SK-N-MC (cell line): ENCODE results near the gene BTN3A1.
"Not testable (repeated sequence)": the region's sequence is repeated elsewhere in the genome, so short reads cannot be mapped to it uniquely, and the experiment has no call there.

Source experiments
- DNase-seq: peaks from one replicate; pipeline ENCODE4 v3.0.0-alpha.2; 2011; ENCODE audit warnings: low read depth, low spot score
- H3K27ac ChIP-seq: fragments of 200-600 bp; sonication (generic); 2 replicates; pipeline ENCODE4 v1.5.1; 2016; ENCODE audit warnings: mixed run types
- H3K36me3 ChIP-seq: fragments of 200-600 bp; sonication (generic); 2 replicates; pipeline ENCODE4 v1.6.1; 2017; ENCODE audit warnings: antibody characterized with exemption, low read length, mixed read lengths; ENCODE audit not compliant: insufficient read depth
- H3K4me3 ChIP-seq: fragments of 200-600 bp; sonication (generic); 2 replicates; pipeline ENCODE4 v1.5.1; 2016
- H3K9ac ChIP-seq: fragments of 200-600 bp; sonication (generic); 2 replicates; pipeline ENCODE4 v1.8.0; 2017; ENCODE audit warnings: mixed run types, mixed read lengths; ENCODE audit not compliant: insufficient read length
- H3K9me3 ChIP-seq: fragments of 200-600 bp; sonication (generic); 2 replicates; pipeline ENCODE4 v1.6.1; 2017; ENCODE audit warnings: low read depth, mild to moderate bottlenecking, antibody characterized with exemption, low read length, moderate library complexity, mixed read lengths
- EZH2 ChIP-seq: fragments of 200-600 bp; sonication (generic); IDR thresholded peaks from one replicate; pipeline ENCODE4 v1.6.1; 2017; ENCODE audit warnings: antibody characterized with exemption
- FOXP2 ChIP-seq: optimal IDR thresholded peaks from 2 replicates; pipeline ENCODE3; 2011; ENCODE audit warnings: mild to moderate bottlenecking, moderate library complexity; ENCODE audit not compliant: insufficient read depth; ENCODE audit errors: extremely low read length, control extremely low read depth
- POLR2AphosphoS5 ChIP-seq: IDR thresholded peaks from 2 replicates; pipeline ENCODE4 v1.6.1; 2012; ENCODE audit warnings: mild to moderate bottlenecking, low read depth, low read length, borderline replicate concordance

Gene BTN3A1

GRCh38 chr6:26415036-26415614 is 13.1 kb downstream of the BTN3A1 start:
- Histone ChIP-seq H3K9ac (no peak overlapping the region), H3K9me3 (no peaks in the 10 kb centered on the region; the same call in 1 of the 2 replicates), H3K27ac (no peak overlapping the region), H3K4me3 (no peak overlapping the region), H3K36me3 (peaks cover 4% of the 10 kb centered on the region; the same call in 1 of the 2 replicates)
- no peak for DNase-seq
- TF ChIP-seq POLR2AphosphoS5 (no peak), EZH2 (no peak), FOXP2 (no peak)

GRCh38 chr6:26415791-26416190 is 13.7 kb downstream of the BTN3A1 start:
- H3K36me3 ChIP-seq: peaks cover 2% of the 10 kb centered on the region; the same call in 1 of the 2 replicates
- H3K4me3 ChIP-seq: no peak overlapping the region
- H3K9me3 ChIP-seq: no peaks in the 10 kb centered on the region; the same call in 1 of the 2 replicates
- H3K27ac ChIP-seq: no peak overlapping the region
- no peak overlapping the region for H3K9ac ChIP-seq
- DNase-seq: no peak
- TF ChIP-seq FOXP2 (no peak), POLR2AphosphoS5 (no peak)

DNA sequence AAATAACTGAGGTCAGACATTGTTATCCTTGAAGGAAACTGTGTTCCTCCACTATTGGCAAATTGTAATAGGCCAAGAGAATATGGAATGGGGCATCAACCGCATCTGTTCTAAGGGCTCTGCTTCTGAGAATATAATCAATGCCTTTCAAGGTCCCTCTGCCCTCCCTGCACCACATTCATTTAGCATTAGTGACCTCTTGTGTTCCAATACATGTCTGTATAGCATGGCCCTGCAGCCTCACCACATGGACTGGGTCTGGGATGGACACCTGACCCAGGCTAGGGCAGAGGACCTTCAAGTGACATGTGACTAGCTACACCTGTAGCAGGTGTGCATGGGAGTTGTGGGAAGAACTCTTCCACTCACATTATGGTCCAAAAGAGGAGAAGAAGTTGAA is 14.2 kb downstream of the BTN3A1 start:
- H3K9me3 ChIP-seq: no peaks in the 10 kb centered on the region; the same call in 1 of the 2 replicates
- H3K27ac ChIP-seq: no peak overlapping the region
- H3K36me3 ChIP-seq: peaks cover 2% of the 10 kb centered on the region; the same call in 1 of the 2 replicates
- TF ChIP-seq EZH2 (no peak), POLR2AphosphoS5 (no peak), FOXP2 (no peak)
- H3K4me3 ChIP-seq: no peak overlapping the region
- no peak for DNase-seq
- no peak overlapping the region for H3K9ac ChIP-seq

GRCh38 chr6:26418077-26418476 is 16.0 kb downstream of the BTN3A1 start:
- not testable (repeated sequence) for H3K36me3 ChIP-seq, H3K27ac ChIP-seq, H3K4me3 ChIP-seq, H3K9me3 ChIP-seq, DNase-seq, H3K9ac ChIP-seq

- not testable (repeated sequence) for H3K27ac ChIP-seq, DNase-seq, H3K9me3 ChIP-seq, H3K4me3 ChIP-seq, H3K9ac ChIP-seq, H3K36me3 ChIP-seq
These were observed 16.7 kb downstream of the BTN3A1 start for GRCh38 chr6:26418795-26419194.

DNA sequence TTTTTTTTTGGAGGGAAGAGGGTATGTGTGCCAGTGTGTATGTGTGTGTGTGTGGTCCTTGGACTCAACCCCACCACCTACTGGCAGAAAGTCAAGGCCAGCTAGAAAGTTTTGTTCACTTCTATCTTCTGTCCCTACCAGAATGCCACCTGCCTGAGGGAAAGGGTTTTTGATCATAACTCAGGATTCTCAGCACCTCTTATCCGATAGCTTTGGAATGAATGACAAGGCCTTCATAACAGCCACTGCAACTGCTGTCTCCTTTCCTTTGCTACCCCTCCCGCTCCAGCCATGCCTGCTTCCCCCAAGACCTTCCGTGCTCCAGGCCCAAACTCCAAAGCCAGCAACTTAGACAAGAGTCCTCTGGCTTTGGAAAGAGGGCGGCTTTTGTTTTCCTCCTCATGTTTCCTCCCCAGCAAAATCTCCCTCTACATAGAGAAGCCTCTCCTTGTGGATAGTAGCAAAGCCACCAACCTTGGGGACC is 18.7 kb downstream of the BTN3A1 start:
- no peak for DNase-seq
- Histone ChIP-seq H3K9ac (peak overlapping the region; percentile 82), H3K4me3 (peak overlapping the region; percentile 91), H3K9me3 (no peaks in the 10 kb centered on the region; the same call in 1 of the 2 replicates), H3K36me3 (no peaks in the 10 kb centered on the region), H3K27ac (peak overlapping the region; percentile 86)
- TF ChIP-seq FOXP2: no peak
- no peak for TF ChIP-seq EZH2
- no peak for TF ChIP-seq POLR2AphosphoS5

DNA sequence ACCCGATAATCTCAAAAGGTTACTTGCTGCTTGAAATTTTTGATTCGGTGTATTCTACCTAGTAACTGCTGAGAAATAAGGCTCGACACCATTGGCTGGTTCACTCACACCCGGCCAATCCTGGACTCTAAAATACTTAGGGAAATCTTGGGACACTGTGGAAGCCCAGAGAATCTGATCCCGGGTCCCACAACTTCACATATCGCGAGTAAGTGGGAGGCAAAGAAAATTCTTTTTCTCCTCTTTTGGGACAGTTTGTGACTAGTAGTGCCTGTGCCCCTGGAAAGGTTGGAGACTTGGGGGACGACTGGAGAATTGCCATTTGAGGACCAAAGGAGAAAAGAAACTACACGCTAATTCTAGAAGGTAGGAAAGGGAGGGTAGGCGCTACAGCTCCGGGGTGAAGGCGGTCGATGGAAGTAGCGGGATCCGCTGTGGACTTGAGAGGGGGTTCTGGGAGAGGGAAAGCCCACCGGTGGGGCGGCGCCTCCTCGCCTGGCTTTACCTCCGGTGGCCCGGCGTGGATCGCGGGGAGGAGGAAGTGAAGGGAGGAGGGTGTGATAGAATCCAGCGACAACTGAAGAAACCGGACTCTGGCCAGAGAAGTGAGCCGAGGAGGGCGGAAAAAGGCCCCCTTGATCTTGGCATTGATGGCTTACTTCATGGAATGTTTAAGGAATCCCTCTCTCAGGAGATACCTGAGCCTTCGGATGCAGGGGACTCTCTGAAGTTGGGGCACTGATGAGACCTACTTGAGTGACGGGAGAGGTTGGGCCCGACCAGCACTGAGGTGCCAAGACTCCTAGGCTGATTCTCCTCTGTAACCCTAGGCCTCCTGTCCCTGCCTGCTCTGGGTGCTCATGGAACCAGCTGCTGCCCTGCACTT is 19.4 kb downstream of the BTN3A1 start:
- H3K9me3 ChIP-seq: no peaks in the 10 kb centered on the region; the same call in 1 of the 2 replicates
- peak; percentile 85 for DNase-seq
- peak overlapping the region; percentile 86 for H3K27ac ChIP-seq
- no peak for TF ChIP-seq EZH2
- TF ChIP-seq POLR2AphosphoS5: peak; percentile 85
- peak overlapping the region; percentile 91 for H3K4me3 ChIP-seq
- peaks cover under 1% of the 10 kb centered on the region; the same call in 1 of the 2 replicates for H3K36me3 ChIP-seq
- H3K9ac ChIP-seq: peak overlapping the region; percentile 93

GRCh38 chr6:26422329-26422728 is 20.3 kb downstream of the BTN3A1 start:
- H3K27ac ChIP-seq: no peak overlapping the region
- no peaks in the 10 kb centered on the region; the same call in 1 of the 2 replicates for H3K9me3 ChIP-seq
- H3K9ac ChIP-seq: peak overlapping the region; percentile 93
- no peak for TF ChIP-seq EZH2
- no peak for TF ChIP-seq FOXP2
- no peak for TF ChIP-seq POLR2AphosphoS5
- H3K4me3 ChIP-seq: peak overlapping the region; percentile 91
- DNase-seq: no peak
- peaks cover 6% of the 10 kb centered on the region; the same call in 1 of the 2 replicates for H3K36me3 ChIP-seq
